H9 (cell line): ENCODE results near the gene USH2A. TPM values are rescaled to one million over a fixed set of nuclear protein-coding genes. Genes with fewer than 3 reads are reported as not detected.

Experiments used
- DNase-seq: peaks from one replicate; pipeline ENCODE4 v3.0.0-alpha.2; 2017
- H2AFZ ChIP-seq: one replicate; pipeline ENCODE4 v1.6.1; 2013; ENCODE audit warnings: mild to moderate bottlenecking, low read length, control low read depth, moderate library complexity
- H2AK5ac ChIP-seq: 2 replicates; pipeline ENCODE4 v1.6.1; 2013; ENCODE audit warnings: low read length, control low read depth, mixed read lengths; ENCODE audit not compliant: insufficient read length
- H2BK120ac ChIP-seq: one replicate; pipeline ENCODE4 v1.6.1; 2013; ENCODE audit warnings: low read depth, mild to moderate bottlenecking, low read length, control low read depth, inconsistent platforms; ENCODE audit not compliant: poor library complexity, severe bottlenecking
- H2BK12ac ChIP-seq: 2 replicates; pipeline ENCODE4 v1.6.1; 2013; ENCODE audit warnings: low read length, control low read depth, mixed read lengths, low read depth; ENCODE audit not compliant: insufficient read length
- H2BK15ac ChIP-seq: 2 replicates; pipeline ENCODE4 v1.6.1; 2013; ENCODE audit warnings: low read depth, low read length, control low read depth
- H2BK20ac ChIP-seq: one replicate; pipeline ENCODE4 v1.6.1; 2013; ENCODE audit warnings: low read depth, mild to moderate bottlenecking, low read length, control low read depth, inconsistent platforms; ENCODE audit not compliant: poor library complexity, severe bottlenecking
- H2BK5ac ChIP-seq: 2 replicates; pipeline ENCODE4 v1.6.1; 2013; ENCODE audit warnings: low read length, control low read depth, mixed read lengths; ENCODE audit not compliant: insufficient read length
- H3K14ac ChIP-seq: 2 replicates; pipeline ENCODE4 v1.6.1; 2013; ENCODE audit warnings: low read length, control low read depth; ENCODE audit not compliant: insufficient read depth
- H3K18ac ChIP-seq: 2 replicates; pipeline ENCODE4 v1.6.1; 2013; ENCODE audit warnings: low read depth, mild to moderate bottlenecking, mixed read lengths, low read length, control low read depth; ENCODE audit not compliant: insufficient read length
- H3K23ac ChIP-seq: 2 replicates; pipeline ENCODE4 v1.6.1; 2013; ENCODE audit warnings: low read length, control low read depth, mixed read lengths, low read depth; ENCODE audit not compliant: insufficient read length
- H3K23me2 ChIP-seq: 2 replicates; pipeline ENCODE4 v1.6.1; 2013; ENCODE audit warnings: low read depth, mild to moderate bottlenecking, mixed read lengths, low read length, control low read depth; ENCODE audit not compliant: insufficient read length, poor library complexity, severe bottlenecking
- H3K27ac ChIP-seq: 2 replicates; pipeline ENCODE4 v1.5.1; 2013; ENCODE audit warnings: low read length, control low read depth, mixed read lengths, low read depth; ENCODE audit not compliant: insufficient read length
- H3K27me3 ChIP-seq: 2 replicates; pipeline ENCODE4 v1.6.1; 2013; ENCODE audit warnings: low read length, control low read depth, inconsistent platforms; ENCODE audit not compliant: insufficient read depth
- H3K4ac ChIP-seq: 2 replicates; pipeline ENCODE4 v1.6.1; 2013; ENCODE audit warnings: low read depth, mild to moderate bottlenecking, control low read depth, inconsistent platforms, low read length, moderate library complexity
- H3K4me1 ChIP-seq: 2 replicates; pipeline ENCODE4 v1.6.1; 2013; ENCODE audit warnings: low read length, control low read depth, inconsistent platforms; ENCODE audit not compliant: insufficient read depth
- H3K4me2 ChIP-seq: 2 replicates; pipeline ENCODE4 v1.6.1; 2013; ENCODE audit warnings: low read length, control low read depth, mixed read lengths; ENCODE audit not compliant: insufficient read length, insufficient read depth
- H3K56ac ChIP-seq: 2 replicates; pipeline ENCODE4 v1.6.1; 2013; ENCODE audit warnings: low read depth, mild to moderate bottlenecking, mixed read lengths, low read length, control low read depth; ENCODE audit not compliant: insufficient read length
- H3K79me1 ChIP-seq: 2 replicates; pipeline ENCODE4 v1.6.1; 2013; ENCODE audit warnings: low read depth, mild to moderate bottlenecking, moderate library complexity, low read length, control low read depth, inconsistent platforms; ENCODE audit not compliant: insufficient read depth, poor library complexity, severe bottlenecking
- H3K79me2 ChIP-seq: 2 replicates; pipeline ENCODE4 v1.6.1; 2013; ENCODE audit warnings: low read length, control low read depth, inconsistent platforms; ENCODE audit not compliant: insufficient read depth
- H3K9ac ChIP-seq: 2 replicates; pipeline ENCODE4 v1.6.1; 2013; ENCODE audit warnings: low read length, control low read depth, mixed read lengths; ENCODE audit not compliant: insufficient read length; ENCODE audit errors: extremely low read depth
- H3K9me3 ChIP-seq: one replicate; pipeline ENCODE4 v1.6.1; 2013; ENCODE audit warnings: low read depth, low read length, inconsistent platforms; ENCODE audit not compliant: control insufficient read depth
- H3T11ph ChIP-seq: one replicate; pipeline ENCODE4 v1.6.1; 2013; ENCODE audit warnings: mild to moderate bottlenecking, low read length, control low read depth, inconsistent platforms
- H4K20me1 ChIP-seq: one replicate; pipeline ENCODE4 v1.6.1; 2013; ENCODE audit not compliant: control insufficient read depth, insufficient read length, insufficient read depth
- H4K5ac ChIP-seq: 2 replicates; pipeline ENCODE4 v1.6.1; 2013; ENCODE audit warnings: low read depth, mild to moderate bottlenecking, mixed read lengths, low read length, control low read depth; ENCODE audit not compliant: insufficient read length
- H4K8ac ChIP-seq: replicated peaks from 2 replicates; pipeline ENCODE4 v1.6.1; 2013; ENCODE audit warnings: low read length, control low read depth, mixed read lengths, low read depth; ENCODE audit not compliant: insufficient read length
- H4K91ac ChIP-seq: 2 replicates; pipeline ENCODE4 v1.6.1; 2013; ENCODE audit warnings: low read depth, mild to moderate bottlenecking, moderate library complexity, mixed read lengths, low read length, control low read depth; ENCODE audit not compliant: insufficient read length
- H3K27ac Mint-ChIP-seq, 3 experiments: 2 replicates in 2 of 3; 3 replicates in 1 of 3; pipeline ENCODE4 v1.8.0; 2020 to 2021; ENCODE audit warnings: mixed read lengths in 3 of 3, mild to moderate bottlenecking in 1 of 3, moderate library complexity in 1 of 3
- H3K27me3 Mint-ChIP-seq: 2 replicates; pipeline ENCODE4 v1.8.0; 2021; ENCODE audit warnings: low read depth, mild to moderate bottlenecking, moderate library complexity, mixed read lengths
- H3K36me3 Mint-ChIP-seq, 3 experiments: 2 replicates in 2 of 3; 3 replicates in 1 of 3; pipeline ENCODE4 v1.8.0; 2020 to 2021; ENCODE audit warnings: low read depth in 3 of 3, mixed read lengths in 3 of 3; ENCODE audit not compliant: insufficient read depth in 1 of 3
- H3K4me1 Mint-ChIP-seq, 2 experiments: 2 replicates each; pipeline ENCODE4 v1.8.0; 2020; ENCODE audit warnings: mixed read lengths in 2 of 2
- H3K4me3 Mint-ChIP-seq, 2 experiments: 2 replicates in 1 of 2; 3 replicates in 1 of 2; pipeline ENCODE4 v1.8.0; 2020 to 2021; ENCODE audit warnings: mild to moderate bottlenecking in 2 of 2, mixed read lengths in 2 of 2, moderate library complexity in 1 of 2
- H3K9me3 Mint-ChIP-seq, 2 experiments: 2 replicates in 1 of 2; 3 replicates in 1 of 2; pipeline ENCODE4 v1.8.0; 2020; ENCODE audit warnings: mild to moderate bottlenecking in 2 of 2, mixed read lengths in 2 of 2, moderate library complexity in 1 of 2
- CTCF ChIP-seq: fragments of 200-600 bp; sonication (generic); conservative IDR thresholded peaks from 3 replicates; pipeline ENCODE4 v1.8.0; 2021; ENCODE audit warnings: antibody characterized with exemption, mild to moderate bottlenecking
- WGBS: extraction: QIAGEN DNeasy Blood & Tissue Kit; methylation state at CpG from one replicate; pipeline ENCODE4 v1.1.7; 2013; ENCODE audit warnings: missing lambda C conversion rate, low lambda C conversion rate, mixed read lengths; ENCODE audit not compliant: insufficient read length; ENCODE audit errors: extremely low coverage; 5-methylcytosine and 5-hydroxymethylcytosine counted together
- total RNA-seq: library from RNA; stranded (reverse); gene quantifications from 2 replicates; pipeline ENCODE4 v1.2.1, GENCODE V29; 2021

The USH2A gene
- total RNA-seq, 1 experiment from 2014 or later = 0.11 TPM

- H3K23ac ChIP-seq = no peak overlapping the region
- no peaks in the 10 kb centered on the region for H3K27me3 ChIP-seq
- H2AK5ac ChIP-seq = no peak overlapping the region
- no peaks in the 10 kb centered on the region for H3K79me2 ChIP-seq
- no peaks in the 10 kb centered on the region for H3K9me3 ChIP-seq
- H3K79me1 ChIP-seq = no peaks in the 10 kb centered on the region
- H3K4me2 ChIP-seq = no peak overlapping the region
- H3K23me2 ChIP-seq = no peaks in the 10 kb centered on the region
- H3T11ph ChIP-seq = no peak overlapping the region
- Mint-ChIP-seq H3K27ac (no peak overlapping the region), H3K9me3 (no peaks in the 10 kb centered on the region), H3K36me3 (no peaks in the 10 kb centered on the region), H3K4me3 (no peak overlapping the region), H3K4me1 (peaks cover 12% of the 10 kb centered on the region in 2 experiments), H3K27me3 (no peaks in the 10 kb centered on the region)
- no peak for TF ChIP-seq CTCF
- no peak overlapping the region for H3K27ac ChIP-seq
- no peak overlapping the region for H3K56ac ChIP-seq
- H4K5ac ChIP-seq = no peak overlapping the region
- no peak overlapping the region for H3K9ac ChIP-seq
- H2BK5ac ChIP-seq = no peak overlapping the region
- no peak overlapping the region for H2BK15ac ChIP-seq
- whole genome bisulfite sequencing = no CpG with 5 or more reads among the region's 1 CpG
- no peak overlapping the region for H3K4ac ChIP-seq
- no peak overlapping the region for H3K14ac ChIP-seq
- no peak for DNase-seq
- no peak overlapping the region for H2BK12ac ChIP-seq
- H4K8ac ChIP-seq = no peak overlapping the region
- H4K91ac ChIP-seq = no peak overlapping the region
- no peaks in the 10 kb centered on the region for H3K4me1 ChIP-seq
- no peak overlapping the region for H2BK20ac ChIP-seq
- no peak overlapping the region for H2BK120ac ChIP-seq
- no peak overlapping the region for H2AFZ ChIP-seq
- no peak overlapping the region for H3K18ac ChIP-seq
- no peaks in the 10 kb centered on the region for H4K20me1 ChIP-seq
Observed at GRCh38 chr1:216464489-216464888, 41.2 kb upstream of the USH2A start.
